Gastrocnemius medialis (tissue), 4 donors: ENCODE data around the gene RFT1. TPM values are rescaled to one million over a fixed set of nuclear protein-coding genes. Genes with fewer than 3 reads are reported as not detected.

Experiments used
- ATAC-seq, 2 donors: fragments of 150-250 bp; one replicate each; pipeline ENCODE4 v1.9.1; 2016
- DNase-seq, 2 donors: peaks; one replicate each; pipeline ENCODE4 v3.0.0-alpha.2; 2019
- H3K27ac ChIP-seq, 4 donors: fragments of 200-600 bp; sonication (generic); 1 replicate in 1 of 4; 2 replicates in 3 of 4; pipeline ENCODE4 v1.5.1; 2016 to 2018; ENCODE audit warnings: mild to moderate bottlenecking in 2 of 4, moderate library complexity in 1 of 4
- H3K27me3 ChIP-seq, 3 donors: fragments of 200-600 bp; sonication (generic) in 2 of 3; 1 replicate in 1 of 3; 2 replicates in 2 of 3; pipeline versions ENCODE4 v1.5.1 to v1.6.0; 2016 to 2019; ENCODE audit warnings: mild to moderate bottlenecking in 1 of 3, moderate library complexity in 1 of 3
- H3K36me3 ChIP-seq, 2 donors: fragments of 200-600 bp; sonication (generic) in 1 of 2; one replicate each; pipeline ENCODE4 v1.5.1; 2017 to 2018
- H3K4me1 ChIP-seq, 2 donors: fragments of 200-600 bp; sonication (generic) in 1 of 2; one replicate each; pipeline ENCODE4 v1.5.1; 2016 to 2017; ENCODE audit warnings: mild to moderate bottlenecking in 2 of 2
- H3K4me3 ChIP-seq, 4 donors: fragments of 200-600 bp; sonication (generic) in 3 of 4; 1 replicate in 1 of 4; 2 replicates in 3 of 4; pipeline ENCODE4 v1.5.1; 2016 to 2019; ENCODE audit warnings: mild to moderate bottlenecking in 2 of 4
- H3K9me3 ChIP-seq, 3 donors: fragments of 200-600 bp; sonication (generic) in 2 of 3; 1 replicate in 1 of 3; 2 replicates in 2 of 3; pipeline ENCODE4 v1.5.1; 2016 to 2019
- POLR2A ChIP-seq, 2 donors: fragments of 450-650 bp; IDR thresholded peaks; one replicate each; pipeline ENCODE4 v1.6.1; 2017; ENCODE audit warnings: antibody characterized with exemption in 2 of 2, mild to moderate bottlenecking in 2 of 2, moderate library complexity in 2 of 2
- in situ Hi-C, 4 donors: fragments of 200-750 bp; cut with MboI; loops; one replicate each; pipeline versions ENCODE4 v1.15.0 to v1.8.0; 2017; ENCODE audit warnings: low sequenced_read_pairs in 4 of 4
- intact Hi-C: fragments of 100-400 bp; cut with DNase I; formaldehyde crosslinking; loops from one replicate; pipeline ENCODE4 v1.15.1; 2023; ENCODE audit warnings: low total_unique reads
- total RNA-seq, 4 donors: library from RNA; depleted of rRNA; stranded (reverse); fragments of >200 nt; gene quantifications; one replicate each; pipeline versions ENCODE4 v1.1.0 to v1.2.3, GENCODE V29; 2016
- TF ChIP-seq, protein P1 (sequence below), 5 experiments: fragments of 450-650 bp in 3 of 5; fragments of 200-600 bp in 2 of 5; sonication (generic) in 2 of 5; IDR thresholded peaks in 4 of 5; conservative IDR thresholded peaks in 1 of 5; 1 replicate in 4 of 5; 2 replicates in 1 of 5; pipeline ENCODE4 v1.5.1; 2016 to 2019; ENCODE audit warnings: antibody characterized with exemption in 5 of 5, mild to moderate bottlenecking in 3 of 5, moderate library complexity in 3 of 5

RFT1 gene
- total RNA-seq, 4 donors from 2014 or later, result 2.5 to 5.7 (median 5.2) TPM

GRCh38 chr3:53170325-53171063, 40.3 kb upstream of the RFT1 start:
- Histone ChIP-seq H3K27me3 (no peaks in the 10 kb centered on the region), H3K9me3 (no peaks in the 10 kb centered on the region), H3K36me3 (no peaks in the 10 kb centered on the region), H3K4me1 (peaks cover 0 to 6% of the 10 kb centered on the region in 2 donors), H3K27ac (no peak overlapping the region), H3K4me3 (no peak overlapping the region)
- no peak for ATAC-seq
- intact Hi-C loops, result no loop called here
- DNase-seq, result no peak
- in situ Hi-C loops, result no loop called here
- TF ChIP-seq, protein P1, sequence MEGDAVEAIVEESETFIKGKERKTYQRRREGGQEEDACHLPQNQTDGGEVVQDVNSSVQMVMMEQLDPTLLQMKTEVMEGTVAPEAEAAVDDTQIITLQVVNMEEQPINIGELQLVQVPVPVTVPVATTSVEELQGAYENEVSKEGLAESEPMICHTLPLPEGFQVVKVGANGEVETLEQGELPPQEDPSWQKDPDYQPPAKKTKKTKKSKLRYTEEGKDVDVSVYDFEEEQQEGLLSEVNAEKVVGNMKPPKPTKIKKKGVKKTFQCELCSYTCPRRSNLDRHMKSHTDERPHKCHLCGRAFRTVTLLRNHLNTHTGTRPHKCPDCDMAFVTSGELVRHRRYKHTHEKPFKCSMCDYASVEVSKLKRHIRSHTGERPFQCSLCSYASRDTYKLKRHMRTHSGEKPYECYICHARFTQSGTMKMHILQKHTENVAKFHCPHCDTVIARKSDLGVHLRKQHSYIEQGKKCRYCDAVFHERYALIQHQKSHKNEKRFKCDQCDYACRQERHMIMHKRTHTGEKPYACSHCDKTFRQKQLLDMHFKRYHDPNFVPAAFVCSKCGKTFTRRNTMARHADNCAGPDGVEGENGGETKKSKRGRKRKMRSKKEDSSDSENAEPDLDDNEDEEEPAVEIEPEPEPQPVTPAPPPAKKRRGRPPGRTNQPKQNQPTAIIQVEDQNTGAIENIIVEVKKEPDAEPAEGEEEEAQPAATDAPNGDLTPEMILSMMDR (IDR thresholded peaks at IDR 0.05 in 4 of 5, conservative IDR thresholded peaks at IDR 0.05 in 1 of 5), result no peak
- TF ChIP-seq POLR2A (IDR thresholded peaks at IDR 0.05), result no peak

- Histone ChIP-seq H3K4me3 (no peak overlapping the region), H3K36me3 (no peaks in the 10 kb centered on the region), H3K4me1 (peaks cover 0 to 6% of the 10 kb centered on the region in 2 donors), H3K9me3 (no peaks in the 10 kb centered on the region), H3K27ac (no peak overlapping the region), H3K27me3 (no peaks in the 10 kb centered on the region)
- ATAC-seq (no peak), DNase-seq (no peak)
- intact Hi-C loops, result no loop called here
- TF ChIP-seq POLR2A (IDR thresholded peaks at IDR 0.05), result no peak
- TF ChIP-seq, protein P1 (IDR thresholded peaks at IDR 0.05 in 4 of 5, conservative IDR thresholded peaks at IDR 0.05 in 1 of 5), result no peak
- in situ Hi-C loops, result no loop called here
These were observed 39.6 kb upstream of the RFT1 start for GRCh38 chr3:53169832-53170324.

DNA sequence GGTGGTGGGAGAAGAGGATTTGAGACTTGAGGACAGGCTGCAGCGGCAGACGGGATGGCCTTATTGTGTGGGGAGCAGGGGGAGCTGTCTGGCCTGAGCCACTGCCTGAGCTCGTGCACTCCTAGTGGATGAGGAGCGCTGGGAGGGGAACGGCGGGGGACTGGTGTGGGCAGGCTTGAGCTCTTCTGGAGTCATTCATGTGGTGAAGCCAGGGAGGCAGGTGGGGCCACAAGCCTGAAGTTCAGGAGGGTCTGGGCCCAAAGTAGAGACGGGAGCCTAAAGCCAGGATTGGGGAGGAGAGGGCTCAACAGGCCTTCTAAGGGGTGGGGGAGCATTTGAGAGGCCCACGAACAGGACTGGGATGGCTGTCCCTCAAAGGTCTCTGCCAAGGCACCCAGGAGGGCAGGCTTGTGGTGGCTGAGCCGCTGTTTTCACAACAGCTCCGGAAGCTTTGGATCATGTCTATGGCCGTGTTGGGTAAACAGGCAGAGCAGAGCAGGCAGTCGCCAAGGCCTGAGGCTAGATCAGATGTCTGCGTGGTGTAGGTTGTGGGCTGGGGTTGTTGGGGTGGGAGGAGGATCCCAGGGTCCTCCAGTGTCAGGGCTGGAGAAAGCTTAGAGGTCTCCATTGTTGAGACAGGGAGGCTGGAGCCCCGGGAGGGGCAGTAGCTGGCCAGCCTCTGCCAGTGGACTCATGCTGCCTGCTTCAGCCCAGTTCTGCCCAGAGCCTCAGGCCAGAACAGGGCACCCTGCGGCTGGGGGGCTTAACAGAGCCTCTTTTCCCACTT, 39.0 kb upstream of the RFT1 start:
- DNase-seq (no peak), ATAC-seq (no peak)
- no peak for TF ChIP-seq POLR2A (IDR thresholded peaks at IDR 0.05)
- TF ChIP-seq, protein P1 (IDR thresholded peaks at IDR 0.05 in 4 of 5, conservative IDR thresholded peaks at IDR 0.05 in 1 of 5), result no peak
- Histone ChIP-seq H3K4me3 (peak overlapping the region in 1 of 4 donors; percentile 2), H3K27me3 (no peaks in the 10 kb centered on the region), H3K4me1 (peaks cover 0 to 6% of the 10 kb centered on the region in 2 donors), H3K9me3 (no peaks in the 10 kb centered on the region), H3K36me3 (no peaks in the 10 kb centered on the region), H3K27ac (no peak overlapping the region)
- in situ Hi-C loops (no loop called here), intact Hi-C loops (no loop called here)

- in situ Hi-C loops, result no loop called here
- H3K36me3 ChIP-seq, result no peaks in the 10 kb centered on the region
- DNase-seq, result no peak
- peak overlapping the region in 1 of 4 donors; percentile 2 for H3K4me3 ChIP-seq
- no peak overlapping the region for H3K27ac ChIP-seq
- intact Hi-C loops, result no loop called here
- no peak for TF ChIP-seq POLR2A (IDR thresholded peaks at IDR 0.05)
- TF ChIP-seq, protein P1 (IDR thresholded peaks at IDR 0.05 in 4 of 5, conservative IDR thresholded peaks at IDR 0.05 in 1 of 5), result no peak
- peaks cover 0 to 6% of the 10 kb centered on the region in 2 donors for H3K4me1 ChIP-seq
- H3K27me3 ChIP-seq, result no peaks in the 10 kb centered on the region
- ATAC-seq, result no peak
- H3K9me3 ChIP-seq, result no peaks in the 10 kb centered on the region
These were observed 38.1 kb upstream of the RFT1 start for GRCh38 chr3:53168175-53168923.
